ENCODE data around the gene TEX35.
"Not testable (repeated sequence)": the region's sequence is repeated elsewhere in the genome, so short reads cannot be mapped to it uniquely, and the experiment has no call there.

Gene TEX35

DNA sequence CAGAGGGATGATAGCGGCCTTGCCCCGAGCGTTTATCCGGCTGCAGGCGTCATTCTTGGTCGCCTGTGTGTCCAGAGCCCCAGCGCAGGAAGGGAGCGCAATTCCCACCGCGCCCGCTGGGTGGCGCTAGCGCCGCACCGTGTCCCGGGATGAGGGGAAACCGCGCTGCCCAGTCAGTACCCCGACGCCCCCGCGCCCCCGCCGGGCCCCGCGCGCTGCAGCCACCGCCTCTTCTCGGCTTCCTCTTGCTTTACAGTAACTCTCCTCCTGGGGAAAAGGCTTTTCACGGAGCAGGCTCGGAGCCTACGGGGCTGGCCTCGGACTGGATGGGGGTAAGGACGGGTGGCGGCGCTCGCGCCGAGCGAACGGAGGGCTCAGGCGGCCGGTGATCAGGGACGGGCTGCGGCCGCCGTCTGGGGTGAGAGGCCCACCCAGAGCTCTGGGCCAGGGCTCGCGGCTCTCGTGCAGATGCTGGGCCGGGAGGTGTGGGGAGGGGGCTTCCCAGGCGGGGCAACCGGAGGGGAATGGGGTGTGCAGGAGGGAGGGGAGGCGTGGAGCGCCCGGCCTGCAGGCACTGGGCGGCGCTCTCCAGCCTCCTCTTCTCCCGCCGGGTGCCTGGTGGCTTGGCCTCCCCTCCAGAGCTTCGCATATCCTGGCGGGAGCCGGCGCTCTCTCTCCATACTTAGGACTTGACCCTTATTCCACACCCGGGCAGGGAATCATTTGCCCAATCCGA is 29.8 kb downstream of the TEX35 start:
- DNase-seq = peak; percentile 91

DNA sequence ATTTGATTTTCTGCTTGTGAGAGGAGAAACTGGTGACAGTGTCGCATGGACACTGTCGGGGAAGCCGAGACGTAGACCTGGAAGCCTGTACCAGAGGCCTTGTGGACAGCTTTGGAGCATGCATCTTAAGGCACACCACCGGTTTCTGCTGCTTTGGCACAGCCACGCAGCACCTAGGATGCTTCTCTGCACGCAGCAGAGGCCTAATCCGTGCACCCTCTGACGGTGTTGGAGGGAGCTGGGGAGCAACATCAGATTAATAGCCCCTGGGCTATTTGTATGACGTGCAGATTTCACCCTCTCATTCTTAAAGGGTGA is 30.3 kb downstream of the TEX35 start:
- DNase-seq = no peak

DNA sequence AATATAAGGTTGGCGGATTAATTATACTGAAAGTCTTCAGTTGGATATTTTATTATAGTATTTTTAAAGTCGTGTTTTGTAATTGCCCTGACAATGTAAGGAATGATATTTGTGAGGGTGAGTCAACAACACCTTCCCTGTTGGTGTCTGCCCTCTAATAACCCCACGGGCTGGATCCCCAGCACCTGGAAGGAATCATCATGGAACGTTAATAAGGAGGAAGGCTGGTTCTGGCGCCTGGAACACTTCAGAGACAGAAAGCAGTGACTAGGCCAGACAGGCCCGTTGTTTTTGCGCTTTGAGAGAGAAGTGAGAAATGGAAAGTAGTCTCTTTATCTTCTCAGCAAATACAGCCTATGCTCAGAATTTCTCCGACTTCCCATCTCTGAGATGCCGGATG is 31.6 kb downstream of the TEX35 start:
- peak; percentile 56 for DNase-seq

DNA sequence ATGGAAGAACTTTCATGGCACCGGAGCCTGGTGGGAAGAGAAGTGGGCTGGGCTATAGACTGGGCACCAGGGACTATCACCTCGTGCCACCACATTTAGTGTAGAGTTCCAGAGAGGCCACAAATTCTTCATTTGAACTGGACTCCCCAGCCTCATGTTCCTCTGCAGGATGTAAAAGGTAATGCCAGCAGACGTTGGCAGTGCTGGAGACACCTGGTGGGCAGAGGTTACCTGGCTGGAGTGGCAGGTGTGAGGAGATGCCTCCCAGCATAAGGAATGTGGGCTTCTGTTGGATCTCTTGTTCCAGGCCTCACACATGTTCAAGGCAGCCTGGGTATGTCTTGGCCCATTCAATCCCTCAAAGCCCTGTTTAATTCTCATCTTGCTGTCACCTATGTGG is 35.2 kb downstream of the TEX35 start:
- DNase-seq = no peak

DNA sequence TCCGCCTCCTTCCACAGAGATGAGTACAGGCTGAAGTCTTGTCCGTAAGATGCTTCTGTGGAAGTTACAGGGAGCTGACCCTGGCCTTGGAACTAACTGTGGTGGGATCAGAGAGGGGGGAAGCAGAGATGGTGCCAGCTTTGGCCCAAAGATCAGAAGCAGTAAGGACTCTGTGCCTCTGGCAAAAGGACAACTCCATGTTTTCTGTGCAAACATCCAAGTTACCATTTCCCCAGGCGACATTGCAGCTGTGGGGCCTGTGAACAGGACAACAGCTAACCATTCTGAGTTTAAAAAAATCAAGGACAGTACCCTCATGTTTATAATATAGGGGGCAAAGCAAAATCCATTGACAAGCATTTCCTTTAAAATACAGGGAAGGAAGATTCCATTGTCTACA is 38.4 kb downstream of the TEX35 start:
- no peak for DNase-seq

DNA sequence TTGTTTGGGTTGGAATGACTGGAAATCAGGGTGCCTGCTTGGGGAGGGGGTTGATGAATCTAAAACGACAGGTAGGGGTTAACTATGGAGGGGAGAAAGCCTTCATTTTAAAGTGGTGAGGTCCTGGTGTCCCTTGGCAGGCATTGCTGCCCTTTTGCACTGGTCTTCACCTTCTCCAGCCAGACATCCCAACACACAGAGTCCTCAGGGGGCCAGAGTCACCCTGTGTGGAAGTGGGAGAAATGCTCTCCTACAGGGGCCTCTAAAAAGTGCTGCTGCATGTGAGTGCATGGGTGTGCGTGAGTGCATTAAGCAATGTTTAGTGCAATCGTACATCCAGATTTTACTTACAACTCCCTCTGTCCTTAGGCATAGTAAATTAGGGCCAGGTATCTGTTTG is 39.0 kb downstream of the TEX35 start:
- no peak for DNase-seq

DNA sequence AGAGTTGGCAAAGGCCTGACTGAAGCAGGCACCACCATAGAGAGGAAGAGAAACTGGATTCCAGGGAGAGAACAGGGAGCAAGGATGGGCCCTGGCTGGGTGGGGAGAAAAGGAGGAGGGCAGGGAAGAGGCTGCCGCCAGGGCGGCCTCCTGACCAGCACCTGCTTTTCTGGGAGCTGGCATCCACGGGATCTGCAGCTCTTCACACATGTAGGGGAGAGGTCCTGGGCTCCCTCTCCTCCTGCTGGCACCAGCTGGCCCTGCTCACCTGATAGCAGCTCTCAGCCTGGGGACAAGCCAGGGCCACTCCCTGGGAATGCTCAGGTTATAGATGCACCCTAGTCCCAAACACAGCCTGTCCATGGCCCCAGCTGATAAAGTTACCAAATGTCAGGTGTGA is 39.9 kb downstream of the TEX35 start:
- no peak for DNase-seq

DNA sequence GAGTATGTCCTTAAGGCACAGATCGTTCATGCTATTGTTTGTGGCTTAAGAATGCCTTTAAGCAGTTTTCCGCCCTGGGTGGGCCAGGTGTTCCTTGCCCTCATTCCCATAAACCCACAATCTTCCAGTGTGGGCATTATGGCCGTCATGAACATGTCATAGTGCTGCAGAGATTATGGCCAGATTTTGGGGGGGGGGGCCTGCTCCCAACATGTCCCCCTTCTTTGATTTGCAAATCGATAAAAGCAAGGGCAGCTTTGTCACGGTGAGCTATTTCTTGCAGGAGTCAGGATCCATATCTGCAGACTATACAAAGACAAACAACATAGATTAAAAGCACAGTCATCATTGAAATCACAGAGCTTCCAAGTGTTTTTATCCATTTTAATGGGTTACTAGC is 41.4 kb downstream of the TEX35 start:
- DNase-seq = not testable (repeated sequence)

DNA sequence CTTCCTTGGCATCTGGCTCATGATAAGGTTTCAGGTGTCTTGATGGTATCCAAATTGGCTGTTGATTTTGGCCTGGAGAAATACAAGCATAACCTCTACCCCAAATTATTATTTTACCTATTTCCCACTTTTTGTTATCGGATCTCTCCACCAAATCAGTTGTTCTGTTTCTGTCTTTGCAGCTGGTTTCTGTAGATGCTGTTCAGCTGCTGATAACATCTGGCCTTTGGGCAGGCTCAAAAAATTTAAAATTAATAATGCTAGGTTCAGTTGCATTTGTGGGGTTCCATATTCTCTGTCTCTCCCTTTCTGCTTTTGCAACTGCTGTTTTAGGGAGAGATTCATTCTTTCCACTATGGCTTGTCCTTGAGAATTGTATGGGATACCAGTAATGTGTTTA is 42.7 kb downstream of the TEX35 start:
- not testable (repeated sequence) for DNase-seq

DNA sequence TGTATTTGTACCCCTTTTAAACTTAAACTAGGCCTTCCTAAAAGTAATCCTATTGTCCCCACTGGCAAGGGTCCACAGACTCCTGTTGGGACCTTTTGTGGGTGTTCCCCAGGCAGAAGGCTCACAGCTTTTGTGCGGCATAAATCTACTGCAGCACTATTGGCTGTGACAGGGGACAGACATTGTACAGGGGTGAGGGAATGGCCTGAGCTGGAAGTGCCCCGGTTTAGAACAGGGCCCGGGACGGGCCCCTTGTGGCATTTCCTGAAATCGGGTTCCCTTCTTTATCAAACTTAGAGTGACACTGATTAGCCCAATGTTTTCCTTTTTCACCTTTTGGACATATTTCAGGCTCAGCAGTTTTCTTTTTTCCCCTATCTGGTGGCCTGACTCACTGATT is 45.9 kb downstream of the TEX35 start:
- DNase-seq = not testable (repeated sequence)

DNA sequence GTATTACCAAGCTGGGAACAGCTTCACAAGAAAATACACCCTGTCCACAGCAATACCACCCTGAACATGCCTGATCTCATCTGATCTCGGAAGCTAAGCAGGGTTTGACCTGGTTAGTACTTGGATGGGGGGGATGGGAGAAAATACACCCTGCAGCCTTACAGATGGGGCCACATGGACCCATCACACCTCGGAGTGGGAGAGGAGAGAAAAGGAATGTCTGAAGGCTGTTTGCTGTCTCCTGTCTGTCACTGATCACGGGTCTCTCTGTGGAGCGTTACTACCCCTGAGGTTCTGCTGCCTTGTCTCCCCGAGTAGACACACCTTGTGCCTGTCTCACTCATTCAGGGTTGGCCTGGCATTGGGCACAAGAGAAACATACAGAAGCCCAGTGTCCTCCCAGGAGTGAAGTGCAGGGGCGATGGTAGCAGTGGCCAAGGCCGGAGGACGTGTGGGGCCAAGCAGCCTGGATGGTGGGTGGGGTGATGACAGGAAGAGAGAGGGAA is 48.0 kb downstream of the TEX35 start:
- DNase-seq = no peak

DNA sequence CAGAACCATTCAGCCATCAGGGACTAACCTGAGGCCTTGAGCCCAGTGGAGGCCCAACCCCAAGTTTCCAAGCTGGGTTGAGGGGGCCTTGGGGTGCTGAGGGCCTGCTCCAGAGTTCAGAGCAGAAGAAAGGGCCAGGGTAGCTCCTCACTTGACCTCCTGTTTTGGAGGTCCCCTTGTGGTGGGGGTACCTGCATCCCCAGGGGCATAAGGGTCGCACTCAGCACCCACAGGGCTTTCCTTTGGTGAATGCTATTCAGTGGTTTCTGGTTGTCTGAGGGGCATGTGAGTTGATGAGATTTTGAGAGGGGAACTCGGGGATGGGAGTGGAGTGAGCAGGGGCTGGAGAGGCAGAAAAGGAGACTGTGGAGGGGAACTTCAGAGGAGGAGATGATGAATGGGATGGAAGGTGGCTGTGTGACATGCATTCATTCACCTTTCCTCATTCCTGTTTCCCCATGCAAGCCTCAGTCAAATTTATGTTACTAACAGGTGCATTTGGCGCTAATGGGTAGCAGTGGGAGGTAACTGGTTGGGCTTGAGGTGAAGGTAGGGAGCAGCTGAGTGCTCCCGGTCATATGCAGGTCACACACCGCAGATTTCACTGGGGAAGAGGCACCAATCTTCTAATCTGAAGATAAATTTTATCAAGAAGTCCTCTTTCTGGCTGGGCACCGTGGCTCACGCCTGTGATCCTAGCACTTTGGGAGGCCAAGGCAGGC is 50.4 kb downstream of the TEX35 start:
- no peak for DNase-seq

DNA sequence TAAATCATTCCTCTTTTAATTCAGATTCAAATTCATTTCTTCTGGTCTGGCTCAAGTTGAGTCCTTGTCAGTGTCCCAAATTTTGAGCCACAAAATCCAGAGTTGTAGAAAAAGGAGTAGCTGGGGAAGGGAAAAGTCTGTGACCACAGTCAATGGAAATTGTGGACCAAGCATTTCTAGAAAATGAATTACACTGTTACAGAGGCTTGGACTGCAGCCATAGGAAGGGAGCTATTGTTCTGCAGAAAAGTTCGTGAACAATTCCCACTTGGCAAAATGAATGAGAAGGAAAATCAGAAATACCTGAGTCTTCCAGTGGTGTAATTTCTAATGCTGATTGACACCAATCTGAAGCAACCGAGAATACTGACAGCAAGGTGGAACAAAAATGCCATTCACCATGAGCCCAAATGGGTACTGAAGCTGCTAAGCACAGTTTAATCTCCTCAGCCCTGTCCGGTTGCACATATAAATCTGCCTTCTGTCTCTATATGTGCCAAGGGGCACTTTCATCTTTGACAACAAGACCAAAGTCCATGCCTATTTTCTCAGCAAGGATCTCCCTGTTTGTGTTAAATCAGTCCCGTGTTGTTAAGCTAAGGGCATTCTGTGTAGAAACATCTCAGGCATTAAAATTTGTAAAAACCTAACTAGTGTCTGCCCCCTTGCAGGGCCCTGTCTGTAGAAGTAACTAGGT is 51.3 kb downstream of the TEX35 start:
- DNase-seq = no peak

DNA sequence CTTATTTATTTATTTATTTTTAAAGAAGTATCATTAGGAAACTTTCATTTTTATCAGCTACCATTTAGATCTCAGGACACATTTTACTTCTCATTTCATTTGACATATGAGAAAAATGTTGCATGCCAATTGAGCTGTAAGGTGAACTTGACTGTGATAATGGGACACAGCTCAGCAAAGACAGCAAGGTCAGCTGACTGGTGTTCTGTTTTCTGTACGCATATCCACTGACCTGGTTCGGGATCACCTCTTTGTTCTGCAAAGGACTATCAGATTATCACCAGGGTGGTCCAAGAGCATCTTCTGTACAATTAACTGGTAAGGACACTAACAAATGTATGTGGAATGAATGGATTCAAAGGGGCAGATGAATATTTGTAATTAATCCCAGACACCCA is 51.9 kb downstream of the TEX35 start:
- no peak for DNase-seq

DNA sequence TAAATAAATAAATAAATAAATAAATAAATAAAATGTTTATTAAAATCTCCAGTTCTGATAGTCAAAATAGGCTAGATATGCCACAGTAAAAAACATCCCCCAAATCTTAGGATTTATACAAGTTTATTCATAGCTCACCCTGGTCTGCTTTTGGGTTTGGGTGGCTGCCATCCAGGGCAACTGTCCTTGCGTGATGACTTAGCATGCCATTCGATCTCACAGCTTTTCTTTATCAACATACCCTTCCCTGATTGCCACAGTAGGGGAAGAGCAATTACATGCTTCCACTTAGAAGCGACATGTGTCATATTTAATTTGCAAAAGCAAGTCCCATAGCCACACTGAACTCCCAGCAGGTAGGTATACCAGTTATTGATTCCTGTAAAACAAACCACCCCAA is 52.7 kb downstream of the TEX35 start:
- no peak for DNase-seq

DNA sequence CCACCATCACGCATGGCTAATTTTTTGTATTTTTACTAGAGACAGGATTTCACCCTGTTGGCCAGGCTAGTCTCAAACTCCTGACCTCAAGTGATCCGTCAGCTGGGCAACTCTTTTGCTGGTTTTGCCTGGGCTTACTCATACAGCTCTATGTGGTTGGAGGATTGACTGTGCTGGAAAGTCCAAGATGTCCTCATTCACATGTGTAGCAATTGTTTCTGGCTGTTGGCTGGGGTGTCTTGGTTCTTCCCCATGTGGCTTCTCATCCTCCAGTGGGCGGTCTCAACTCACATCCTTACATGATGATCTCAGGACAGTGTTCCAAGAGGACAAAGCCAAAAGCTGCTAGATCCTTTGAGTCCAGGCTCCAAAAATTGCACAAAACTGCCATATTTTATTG is 53.3 kb downstream of the TEX35 start:
- peak; percentile 14 for DNase-seq

DNA sequence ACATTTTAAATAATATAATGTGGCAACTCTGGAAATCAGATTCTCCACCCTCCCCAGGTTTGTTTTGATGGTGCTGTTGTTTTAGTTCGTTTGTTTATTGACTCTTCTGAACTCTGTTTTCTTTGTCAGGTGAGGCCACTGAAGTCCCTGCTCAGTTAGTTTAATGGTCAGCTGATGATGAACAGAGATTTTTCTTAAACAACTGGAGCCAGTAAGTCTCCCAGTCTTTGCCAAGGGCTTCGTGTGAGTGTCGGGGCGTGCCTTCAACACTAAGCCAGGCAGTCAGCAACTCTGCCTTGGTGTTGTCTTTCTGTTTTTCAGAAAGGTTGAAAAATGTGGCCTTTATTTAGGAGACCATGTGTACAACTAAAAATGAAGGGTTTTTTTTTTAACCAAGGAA is 58.9 kb downstream of the TEX35 start:
- no peak for DNase-seq
